B cell (primary cell): ENCODE measurements around the gene CDC42SE2.

Source experiments
- EZH2 ChIP-seq: IDR thresholded peaks from 2 replicates; pipeline ENCODE4 v1.6.1; 2012; ENCODE audit warnings: borderline replicate concordance, low read depth, mild to moderate bottlenecking, moderate library complexity, low read length; ENCODE audit not compliant: insufficient read depth, poor library complexity, severe bottlenecking
- TF ChIP-seq, protein P1 (sequence below): fragments of 200-600 bp; IDR thresholded peaks from one replicate; pipeline ENCODE4 v1.8.0; 2022; ENCODE audit warnings: antibody characterized with exemption, mild to moderate bottlenecking

DNA sequence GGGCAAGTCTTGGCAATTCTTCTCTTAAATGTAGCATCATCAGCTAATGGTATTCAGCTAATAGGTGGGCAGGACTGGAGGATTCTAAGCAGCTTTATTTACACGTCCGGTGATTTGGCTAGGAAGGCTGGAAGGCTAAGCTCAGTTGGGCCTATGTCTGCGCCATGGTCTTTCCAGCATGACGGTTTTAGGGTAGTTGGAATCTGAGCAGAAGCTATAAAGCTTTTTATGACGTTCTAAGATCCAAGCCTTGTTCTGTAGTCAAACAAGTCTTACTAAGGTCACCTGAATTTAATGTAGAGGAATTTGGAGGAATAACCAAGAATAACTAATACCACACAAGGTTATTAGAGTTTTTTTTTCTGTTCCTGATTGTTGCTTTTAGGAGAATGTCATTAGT is 66.2 kb downstream of the CDC42SE2 start:
- TF ChIP-seq, protein P1, sequence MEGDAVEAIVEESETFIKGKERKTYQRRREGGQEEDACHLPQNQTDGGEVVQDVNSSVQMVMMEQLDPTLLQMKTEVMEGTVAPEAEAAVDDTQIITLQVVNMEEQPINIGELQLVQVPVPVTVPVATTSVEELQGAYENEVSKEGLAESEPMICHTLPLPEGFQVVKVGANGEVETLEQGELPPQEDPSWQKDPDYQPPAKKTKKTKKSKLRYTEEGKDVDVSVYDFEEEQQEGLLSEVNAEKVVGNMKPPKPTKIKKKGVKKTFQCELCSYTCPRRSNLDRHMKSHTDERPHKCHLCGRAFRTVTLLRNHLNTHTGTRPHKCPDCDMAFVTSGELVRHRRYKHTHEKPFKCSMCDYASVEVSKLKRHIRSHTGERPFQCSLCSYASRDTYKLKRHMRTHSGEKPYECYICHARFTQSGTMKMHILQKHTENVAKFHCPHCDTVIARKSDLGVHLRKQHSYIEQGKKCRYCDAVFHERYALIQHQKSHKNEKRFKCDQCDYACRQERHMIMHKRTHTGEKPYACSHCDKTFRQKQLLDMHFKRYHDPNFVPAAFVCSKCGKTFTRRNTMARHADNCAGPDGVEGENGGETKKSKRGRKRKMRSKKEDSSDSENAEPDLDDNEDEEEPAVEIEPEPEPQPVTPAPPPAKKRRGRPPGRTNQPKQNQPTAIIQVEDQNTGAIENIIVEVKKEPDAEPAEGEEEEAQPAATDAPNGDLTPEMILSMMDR, result no peak
- TF ChIP-seq EZH2, result no peak
